M059J (cell line): Measurements from ENCODE around the gene CSF3. TPM values are rescaled to one million over a fixed set of nuclear protein-coding genes. Genes with fewer than 3 reads are reported as not detected.

ENCODE experiments used
- DNase-seq: peaks from one replicate; pipeline ENCODE4 v3.0.0-alpha.2; 2012; ENCODE audit warnings: low read depth
- total RNA-seq: library from RNA; depleted of rRNA; stranded (reverse); fragments of >200 nt; shearing (Covaris generic); gene quantifications from 2 replicates; pipeline ENCODE4 v1.2.3, GENCODE V29; 2014

The CSF3 gene
- total RNA-seq, 1 experiment from 2014 or later: not detected

- peak; percentile 56 for DNase-seq
These were observed 8.5 kb downstream of the CSF3 start for GRCh38 chr17:40023590-40024292.

DNA sequence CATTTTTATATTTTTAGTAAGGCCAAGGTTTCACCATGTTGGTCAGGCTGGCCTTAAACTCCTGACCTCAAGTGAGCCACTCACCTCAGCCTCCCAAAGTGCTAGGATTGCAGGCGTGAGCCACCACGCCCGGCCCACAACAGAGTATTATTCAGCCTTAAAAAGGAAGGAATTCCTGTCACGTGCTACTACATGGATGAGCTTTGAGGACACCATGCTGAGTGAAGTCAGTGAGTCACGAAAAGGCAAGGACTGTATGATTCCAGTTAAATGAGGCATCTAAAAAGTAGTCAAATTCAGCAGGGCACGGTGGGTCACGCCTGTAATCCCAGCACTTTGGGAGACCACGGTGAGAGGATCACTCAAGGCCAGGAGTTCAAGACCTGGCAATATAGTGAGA lies 9.7 kb downstream of the CSF3 start:
- no peak for DNase-seq

DNA sequence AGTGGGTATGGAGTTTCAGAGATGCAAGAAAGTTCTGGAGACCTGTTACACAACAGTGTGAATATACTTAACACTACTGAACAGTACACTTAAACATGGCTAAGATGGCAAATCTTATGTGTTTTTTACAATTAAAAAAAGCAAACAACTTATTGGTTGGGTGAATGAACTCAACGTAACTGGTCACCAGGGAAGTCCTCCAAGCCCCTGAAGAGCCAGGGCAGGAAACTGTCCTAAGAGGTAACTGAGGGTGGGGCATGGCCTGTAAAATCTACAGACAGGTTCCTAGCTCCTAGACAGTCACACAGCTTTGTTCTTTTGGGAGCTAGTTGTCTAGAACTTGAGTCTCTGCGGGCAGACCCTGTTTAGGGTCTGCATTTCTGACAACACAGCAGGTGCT lies 10.3 kb downstream of the CSF3 start:
- no peak for DNase-seq

DNA sequence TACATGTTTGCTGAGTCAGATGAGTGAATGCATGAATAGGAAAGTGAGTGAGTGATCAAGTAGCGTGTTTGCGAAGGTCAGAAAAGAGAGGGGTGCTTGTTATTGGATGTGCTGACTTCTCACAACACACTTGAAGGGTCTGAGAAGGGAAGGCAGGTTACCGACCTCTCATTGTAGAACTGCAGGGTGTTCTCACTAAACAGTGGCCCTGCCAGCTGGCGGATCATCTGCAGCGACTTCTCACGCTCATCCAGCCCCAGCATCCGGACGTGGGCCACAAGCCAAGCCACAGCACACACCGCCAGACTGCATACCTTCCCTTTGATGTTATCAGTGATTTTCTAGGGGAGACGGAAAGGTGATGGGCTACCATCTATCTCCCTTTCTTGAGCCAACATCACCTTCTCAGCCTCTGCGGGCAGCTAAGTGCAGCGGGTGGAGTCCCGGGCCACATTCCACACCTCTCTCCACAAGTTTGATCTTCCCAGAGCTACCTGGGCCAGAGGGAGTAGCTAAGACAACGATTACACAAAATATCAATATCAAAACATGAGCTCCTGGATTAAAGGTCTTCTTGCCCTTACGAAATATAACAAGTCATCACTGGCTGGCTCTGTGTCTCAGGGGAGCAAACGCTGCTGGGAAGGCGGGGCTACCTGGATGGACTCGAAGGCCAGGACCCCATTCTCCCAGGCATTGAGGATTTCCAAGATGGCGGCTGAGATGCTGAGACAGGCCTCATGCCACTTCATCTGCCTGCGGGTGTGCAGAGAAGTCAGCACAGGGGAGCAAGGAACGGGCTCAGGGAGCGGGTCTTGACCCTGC lies 11.0 kb downstream of the CSF3 start:
- peak; percentile 75 for DNase-seq

DNA sequence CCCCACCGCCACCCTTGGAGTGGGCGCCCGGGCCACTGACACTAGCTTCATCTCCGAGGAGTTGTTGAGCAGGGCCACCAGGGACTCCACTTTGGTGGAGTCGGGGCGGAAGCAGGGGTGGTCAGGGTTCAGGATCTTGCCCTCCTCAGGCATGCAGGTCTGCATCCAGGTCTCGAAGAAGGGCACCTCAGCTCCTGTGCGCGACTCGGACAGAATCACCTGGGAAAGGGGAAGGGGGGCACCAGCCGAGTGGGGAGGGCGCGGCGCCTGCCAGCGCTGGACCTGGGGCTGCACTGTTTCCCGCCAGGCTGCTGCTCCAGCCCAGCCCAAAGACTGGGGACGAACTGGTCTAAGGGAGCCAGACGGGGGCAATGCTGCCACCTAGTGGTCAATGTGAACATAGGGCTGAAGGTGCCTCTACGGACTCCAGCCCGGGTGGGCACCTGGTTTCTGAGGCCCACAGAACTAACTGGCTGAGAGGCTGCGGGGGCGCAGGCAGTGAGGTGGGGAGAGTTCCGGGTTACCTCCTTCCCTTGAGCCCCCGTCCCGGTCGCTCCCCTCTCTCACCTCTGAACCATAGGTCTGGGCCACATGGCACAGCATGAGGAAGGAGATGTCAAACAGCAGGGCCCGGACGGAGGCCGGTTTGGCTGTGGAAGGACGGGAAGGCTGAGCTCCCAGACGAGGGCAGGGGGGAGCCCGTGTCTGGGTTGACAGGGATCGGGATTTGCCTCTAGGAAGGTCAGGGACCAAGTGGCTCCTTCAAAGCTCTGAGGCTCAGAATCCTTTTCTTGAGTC lies 11.8 kb downstream of the CSF3 start:
- DNase-seq: peak; percentile 83

DNA sequence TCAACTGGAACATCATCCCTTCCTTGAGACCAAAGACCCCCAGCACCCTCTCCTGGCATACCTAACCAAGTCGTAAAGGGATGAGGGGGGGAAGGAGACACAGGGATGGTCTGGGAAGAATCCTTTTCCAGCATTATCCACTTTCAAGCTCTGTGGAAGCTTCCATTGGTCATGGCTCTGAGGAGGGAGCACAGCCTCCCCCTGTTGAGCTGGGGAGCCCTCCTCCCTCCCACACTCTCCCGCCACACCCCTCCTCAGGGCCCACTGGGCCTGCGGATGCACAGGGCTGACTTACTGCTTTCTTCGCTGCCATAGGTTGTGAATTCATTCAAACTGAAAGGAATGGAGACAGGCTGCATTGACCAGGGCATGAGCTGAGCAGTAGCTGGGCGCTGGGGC lies 12.4 kb downstream of the CSF3 start:
- no peak for DNase-seq

DNA sequence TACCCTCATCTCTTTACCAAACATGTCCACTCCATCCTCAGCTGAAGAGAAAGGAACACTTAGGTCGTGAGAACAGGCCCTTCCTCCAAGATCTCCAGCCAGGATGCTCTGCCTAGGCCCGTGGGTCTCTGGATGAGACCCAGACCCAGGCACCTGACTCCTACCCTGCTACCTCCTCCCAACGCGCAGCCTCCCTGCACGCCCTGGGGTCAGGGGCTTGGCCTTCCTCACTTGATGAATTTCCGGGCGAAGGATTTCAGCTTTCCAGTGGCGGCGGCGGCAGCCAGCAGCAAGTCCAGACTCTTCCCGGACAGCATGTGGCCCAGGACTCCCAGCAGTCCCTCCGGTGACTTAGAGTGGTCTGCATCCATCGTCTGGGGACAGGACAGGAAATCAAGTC lies 13.4 kb downstream of the CSF3 start:
- no peak for DNase-seq

DNA sequence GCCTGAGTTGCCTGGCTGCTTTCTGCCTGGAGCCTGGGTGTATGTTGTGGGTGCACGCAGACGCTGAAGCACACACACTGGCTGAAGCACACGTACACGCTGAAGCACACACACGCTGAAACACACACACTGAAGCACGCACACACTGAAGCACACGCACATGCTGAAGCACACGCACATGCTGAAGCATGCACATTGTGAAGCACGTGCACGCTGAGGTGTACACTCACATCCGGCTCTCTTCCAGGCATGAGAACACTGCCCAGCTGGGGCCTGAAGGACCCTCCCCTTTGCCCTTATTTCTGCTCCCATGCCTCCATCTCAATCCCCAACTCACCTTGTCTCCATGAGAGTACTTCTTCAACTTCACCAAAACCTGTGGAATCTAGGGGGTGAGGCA lies 16.5 kb downstream of the CSF3 start:
- DNase-seq: no peak

GRCh38 chr17:40032322-40033320 lies 17.4 kb downstream of the CSF3 start:
- DNase-seq: no peak

DNA sequence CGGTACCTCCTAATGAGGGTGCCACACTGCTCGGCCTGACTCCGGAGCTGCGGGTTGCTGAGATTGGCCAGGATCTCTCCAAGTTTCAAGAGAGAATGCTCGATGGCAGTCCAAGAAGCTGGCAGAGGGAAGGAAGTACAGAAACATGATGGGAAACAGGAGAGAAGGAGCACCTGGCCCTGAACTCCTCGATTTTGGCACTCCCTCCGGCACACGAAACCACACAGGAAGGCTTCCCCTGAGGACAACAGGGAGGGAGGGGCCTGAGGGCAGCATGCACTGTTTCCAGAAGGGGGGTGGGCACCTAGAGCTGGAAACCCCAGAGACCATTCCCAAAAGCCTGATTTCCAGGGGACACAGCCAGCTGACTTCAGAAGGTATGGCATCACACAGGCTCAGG lies 18.1 kb downstream of the CSF3 start:
- DNase-seq: no peak

DNA sequence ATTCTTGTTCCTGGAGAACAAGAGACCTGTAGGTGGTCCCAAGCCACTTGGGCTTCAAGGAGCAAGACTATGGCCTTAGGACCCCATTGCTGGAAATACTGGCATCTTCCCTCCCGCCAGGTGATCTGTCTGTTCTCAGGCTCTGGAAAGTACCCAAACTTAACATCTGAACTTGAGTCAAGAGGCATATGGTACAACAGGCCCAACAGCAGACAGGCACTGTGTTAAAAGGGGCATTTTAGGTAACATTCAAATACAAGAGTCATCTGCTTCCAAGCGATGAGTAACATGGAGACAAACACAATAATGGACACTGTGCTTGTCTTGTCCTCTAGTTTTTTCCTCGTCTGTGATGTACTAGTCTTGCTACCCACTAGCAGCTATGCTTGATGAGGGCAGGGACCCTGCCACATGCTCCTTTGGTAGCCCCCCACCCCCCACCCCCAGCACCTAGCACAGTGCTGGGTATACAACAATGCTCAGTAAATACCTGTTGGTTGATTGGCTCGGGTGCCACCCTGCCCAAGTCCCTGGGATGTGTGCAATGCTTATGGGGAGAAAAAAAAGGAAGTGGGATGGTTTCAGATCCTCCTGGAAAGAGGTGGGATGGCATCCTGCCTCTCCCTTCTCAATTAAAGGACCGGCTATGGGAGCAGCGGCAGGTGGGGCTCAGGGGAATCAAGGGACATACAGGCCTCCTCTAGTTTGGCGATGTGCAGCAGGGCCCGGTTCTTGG lies 19.4 kb downstream of the CSF3 start:
- DNase-seq: no peak

- DNase-seq: no peak
These were observed 19.9 kb downstream of the CSF3 start for GRCh38 chr17:40035162-40035559.

- DNase-seq: peak; percentile 78
These were observed 23.8 kb downstream of the CSF3 start for GRCh38 chr17:40038882-40039513.

- no peak for DNase-seq
These were observed 26.0 kb downstream of the CSF3 start for GRCh38 chr17:40041196-40041595.

DNA sequence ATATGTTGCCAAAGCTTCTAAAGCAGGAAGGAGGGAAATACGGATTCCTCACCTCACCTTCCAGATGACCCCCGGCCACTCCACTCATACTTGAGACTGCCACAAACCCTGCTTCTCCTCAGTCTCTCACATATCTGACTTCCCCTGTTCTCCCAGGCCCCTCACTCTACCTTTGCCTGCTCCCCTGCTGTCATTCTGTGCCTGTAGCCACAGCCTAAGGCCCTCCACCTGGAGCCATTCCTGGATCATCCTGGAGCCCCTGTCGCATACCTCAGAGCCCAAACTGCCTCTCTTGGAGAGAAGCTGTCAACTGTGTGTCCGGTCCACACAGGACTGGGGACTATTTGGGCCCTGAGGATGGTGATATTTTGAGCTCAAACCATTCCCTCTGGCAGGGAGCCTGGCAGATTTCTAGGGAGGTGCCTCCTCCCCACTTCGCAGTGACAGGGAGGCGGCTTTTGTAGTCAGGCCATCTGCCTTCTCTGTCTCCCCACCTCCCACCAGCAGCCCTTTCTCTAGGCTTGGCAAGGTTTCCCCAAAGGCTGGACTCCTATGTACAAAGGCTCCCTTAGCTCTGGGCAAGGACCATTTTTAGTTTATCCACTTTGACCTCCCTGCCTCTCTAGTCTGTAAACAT lies 41.3 kb downstream of the CSF3 start:
- no peak for DNase-seq

DNA sequence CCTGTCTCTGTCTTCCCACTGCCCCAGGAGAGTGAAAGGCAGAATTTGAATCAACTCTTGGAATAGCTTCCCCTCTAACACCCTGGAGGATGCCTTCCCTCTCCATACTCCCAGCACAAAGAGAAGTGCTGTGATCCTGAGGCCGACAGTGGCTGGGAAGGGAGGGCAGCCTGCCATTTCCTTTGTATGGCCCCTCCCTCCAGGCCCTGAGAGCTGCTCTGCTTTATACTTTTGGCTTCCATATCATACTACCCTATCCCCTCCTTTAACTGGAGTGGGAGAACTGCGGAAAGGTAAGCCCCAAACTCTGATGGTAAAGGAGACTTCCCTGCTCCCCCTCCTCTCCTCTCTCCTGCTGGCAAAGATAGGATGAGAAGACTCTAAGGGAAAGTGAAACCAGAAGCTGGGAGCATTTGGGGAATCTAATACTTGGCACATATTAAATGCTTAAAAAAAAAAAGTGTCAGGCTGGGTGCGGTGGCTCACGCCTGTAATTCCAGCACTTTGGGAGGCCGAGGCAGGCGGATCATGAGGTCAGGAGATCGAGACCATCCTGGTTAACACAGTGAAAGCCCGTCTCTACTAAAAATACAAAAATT lies 43.0 kb downstream of the CSF3 start:
- peak; percentile 49 for DNase-seq

GRCh38 chr17:40058865-40059264 lies 43.6 kb downstream of the CSF3 start:
- DNase-seq: no peak

GRCh38 chr17:40059729-40060475 lies 44.7 kb downstream of the CSF3 start:
- DNase-seq: no peak
